Measurements from ENCODE around the gene DMC1.
"Not testable (repeated sequence)": the region's sequence is repeated elsewhere in the genome, so short reads cannot be mapped to it uniquely, and the experiment has no call there.

DMC1 gene

GRCh38 chr22:38569972-38570778 lies at the start of gene DMC1:
Gene DMC1, minus strand, starts transcription at chr22:38570183. Its CDS starts 1,927 bp downstream, at chr22:38568256.
- Histone ChIP-seq H3K27ac (ENCODE audit: low read length) (peak within 1 kb of the TSS; percentile 3), H3K9me3 (ENCODE audit: control insufficient read depth in 1 of 2, low read length in 2 of 2) (no peaks in the 10 kb centered on the region), H3K36me3 (ENCODE audit: control insufficient read depth in 1 of 2, insufficient read depth in 2 of 2, low read length in 2 of 2) (no peaks in the 10 kb centered on the region), H3K4me3 (ENCODE audit: low read depth in 1 of 2, low read length in 2 of 2) (peak within 1 kb of the TSS; percentile 65 to 67), H3K4me1 (ENCODE audit: control insufficient read depth in 1 of 2, insufficient read depth in 2 of 2, low read length in 2 of 2) (peaks cover 0 to 7% of the 10 kb centered on the region in 2 donors), H3K27me3 (ENCODE audit: low read depth, low read length) (peaks cover 4% of the 10 kb centered on the region)

DNA sequence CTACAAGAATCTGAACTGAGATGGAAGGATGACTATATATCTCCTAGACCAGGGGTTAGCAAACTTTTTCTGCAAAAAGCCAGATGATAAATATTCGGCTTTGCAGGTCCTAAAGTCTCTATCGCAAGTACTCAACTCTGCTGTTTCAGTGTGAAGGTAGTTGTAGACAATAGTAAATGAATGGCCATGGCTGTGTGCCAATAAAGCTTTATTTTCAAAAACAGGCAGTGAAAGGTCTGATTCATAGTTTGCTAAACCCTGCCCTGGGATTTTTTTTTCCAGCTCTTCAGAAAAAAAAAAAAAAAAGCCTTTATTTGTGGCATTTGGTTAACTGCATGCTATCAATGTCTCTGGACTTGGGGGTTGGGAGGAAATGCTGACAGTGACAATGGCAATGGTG lies 48.7 kb upstream of the DMC1 start:
- Histone ChIP-seq H3K9me3 (ENCODE audit: control insufficient read depth in 1 of 2, low read length in 2 of 2) (peaks cover 0 to 5% of the 10 kb centered on the region in 2 donors), H3K27ac (ENCODE audit: low read length) (no peak overlapping the region), H3K4me1 (ENCODE audit: control insufficient read depth in 1 of 2, insufficient read depth in 2 of 2, low read length in 2 of 2) (no peaks in the 10 kb centered on the region), H3K27me3 (ENCODE audit: low read depth, low read length) (no peaks in the 10 kb centered on the region), H3K4me3 (ENCODE audit: low read depth in 1 of 2, low read length in 2 of 2) (no peak overlapping the region), H3K36me3 (ENCODE audit: control insufficient read depth in 1 of 2, insufficient read depth in 2 of 2, low read length in 2 of 2) (peaks cover 0 to 4% of the 10 kb centered on the region in 2 donors)

DNA sequence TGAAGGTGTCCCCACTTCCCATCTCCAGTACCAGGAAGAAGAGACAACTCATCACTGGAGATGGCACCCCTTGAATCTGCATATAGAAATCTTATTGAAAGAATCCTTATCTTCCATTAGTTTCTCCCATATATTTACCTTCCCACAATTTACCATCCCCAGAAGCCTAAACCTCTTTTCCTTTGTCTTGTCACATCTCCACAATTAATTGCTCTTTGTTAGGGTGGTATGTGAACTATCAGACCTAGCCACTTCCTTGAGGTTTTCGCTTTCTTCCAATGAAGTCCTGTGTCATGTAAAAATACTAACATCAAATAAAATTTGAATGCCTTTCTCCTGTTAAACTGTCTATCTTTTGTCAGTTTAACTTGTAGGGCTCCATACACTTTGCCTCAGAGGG lies 48.3 kb upstream of the DMC1 start:
- no peaks in the 10 kb centered on the region for H3K4me1 ChIP-seq (ENCODE audit: control insufficient read depth in 1 of 2, insufficient read depth in 2 of 2, low read length in 2 of 2)
- H3K27me3 ChIP-seq (ENCODE audit: low read depth, low read length): no peaks in the 10 kb centered on the region
- H3K36me3 ChIP-seq (ENCODE audit: control insufficient read depth in 1 of 2, insufficient read depth in 2 of 2, low read length in 2 of 2): peaks cover 0 to 4% of the 10 kb centered on the region in 2 donors
- peaks cover 0 to 5% of the 10 kb centered on the region in 2 donors for H3K9me3 ChIP-seq (ENCODE audit: control insufficient read depth in 1 of 2, low read length in 2 of 2)
- H3K4me3 ChIP-seq (ENCODE audit: low read depth in 1 of 2, low read length in 2 of 2): no peak overlapping the region
- H3K27ac ChIP-seq (ENCODE audit: low read length): no peak overlapping the region

DNA sequence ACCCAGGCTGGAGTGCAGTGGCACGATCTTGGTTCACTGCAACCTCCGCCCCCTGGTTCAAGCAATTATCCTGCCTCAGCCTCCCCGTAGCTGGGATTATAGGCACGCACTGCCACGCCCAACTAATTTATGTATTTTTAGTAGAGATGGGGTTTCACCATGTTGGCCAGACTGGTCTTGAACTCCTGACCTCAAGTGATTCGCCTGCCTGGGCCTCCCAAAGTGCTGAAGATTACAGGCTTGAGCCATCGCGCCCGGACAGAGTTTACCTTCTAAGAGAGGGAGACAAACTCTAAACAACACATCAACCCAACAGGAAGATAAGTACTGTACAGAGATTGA lies 45.1 kb upstream of the DMC1 start:
- not testable (repeated sequence) for H3K9me3 ChIP-seq (ENCODE audit: control insufficient read depth in 1 of 2, low read length in 2 of 2); H3K36me3 ChIP-seq (ENCODE audit: control insufficient read depth in 1 of 2, insufficient read depth in 2 of 2, low read length in 2 of 2); H3K4me1 ChIP-seq (ENCODE audit: control insufficient read depth in 1 of 2, insufficient read depth in 2 of 2, low read length in 2 of 2); H3K27me3 ChIP-seq (ENCODE audit: low read depth, low read length); H3K4me3 ChIP-seq (ENCODE audit: low read depth in 1 of 2, low read length in 2 of 2)
- peak overlapping the region; percentile 23 for H3K27ac ChIP-seq (ENCODE audit: low read length)

DNA sequence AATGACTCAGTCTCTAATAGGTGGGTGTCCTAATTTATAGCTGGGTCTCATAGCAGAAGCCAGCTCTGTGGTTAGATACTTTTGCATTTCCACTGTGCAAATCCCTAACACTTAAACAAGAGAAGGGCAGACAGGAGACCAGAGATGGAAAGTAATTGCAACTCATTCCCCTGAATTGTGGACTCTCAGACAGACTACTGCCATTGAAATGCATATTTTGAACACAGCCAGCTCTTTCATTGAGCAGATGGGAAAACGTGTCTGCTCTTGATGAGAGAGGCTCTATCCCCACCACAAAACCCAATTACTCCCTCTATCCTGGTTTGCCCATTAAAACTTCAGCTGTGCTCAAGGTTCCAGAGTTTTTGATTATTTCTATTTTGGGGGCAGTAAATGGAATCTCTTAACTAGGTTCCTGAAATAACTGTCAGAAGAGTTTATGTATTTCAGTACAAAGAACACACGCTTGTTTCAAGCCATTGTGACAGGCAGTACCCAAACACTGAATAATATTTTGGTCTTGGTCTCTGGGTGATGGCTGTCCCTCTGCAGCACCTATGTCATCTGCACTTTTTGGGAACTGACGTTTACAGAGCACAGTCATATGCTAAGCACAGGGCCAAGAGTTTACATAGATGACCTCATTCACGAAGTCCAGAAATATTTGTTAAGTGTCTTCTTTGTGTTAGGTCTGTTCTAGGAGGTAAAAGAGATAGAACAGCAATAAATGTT lies 44.5 kb upstream of the DMC1 start:
- Histone ChIP-seq H3K9me3 (ENCODE audit: control insufficient read depth in 1 of 2, low read length in 2 of 2) (peaks cover 0 to 5% of the 10 kb centered on the region in 2 donors), H3K36me3 (ENCODE audit: control insufficient read depth in 1 of 2, insufficient read depth in 2 of 2, low read length in 2 of 2) (peaks cover 0 to 4% of the 10 kb centered on the region in 2 donors), H3K4me3 (ENCODE audit: low read depth in 1 of 2, low read length in 2 of 2) (no peak overlapping the region), H3K27me3 (ENCODE audit: low read depth, low read length) (no peaks in the 10 kb centered on the region), H3K4me1 (ENCODE audit: control insufficient read depth in 1 of 2, insufficient read depth in 2 of 2, low read length in 2 of 2) (no peaks in the 10 kb centered on the region), H3K27ac (ENCODE audit: low read length) (peak overlapping the region; percentile 33)

DNA sequence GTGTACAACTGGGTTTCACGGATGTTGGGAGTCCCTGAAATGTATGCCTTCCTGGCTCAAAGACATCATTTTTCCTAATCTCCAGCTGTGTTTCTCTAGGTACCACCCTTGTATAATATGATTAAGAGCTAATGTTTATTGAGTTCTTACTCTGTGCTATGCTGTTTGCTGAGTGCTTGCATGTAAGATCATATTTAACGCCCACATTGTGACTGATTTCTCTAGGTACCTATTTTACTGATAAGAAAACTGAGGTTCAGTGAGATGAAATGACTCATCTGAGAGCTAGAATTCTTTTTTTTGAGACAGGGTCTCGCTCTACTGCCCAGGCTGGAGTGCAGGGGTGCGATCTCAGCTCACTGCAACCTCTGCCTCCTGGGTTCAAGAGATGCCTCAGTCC lies 43.6 kb upstream of the DMC1 start:
- Histone ChIP-seq H3K9me3 (ENCODE audit: control insufficient read depth in 1 of 2, low read length in 2 of 2) (peaks cover 0 to 4% of the 10 kb centered on the region in 2 donors), H3K27me3 (ENCODE audit: low read depth, low read length) (no peaks in the 10 kb centered on the region), H3K4me1 (ENCODE audit: control insufficient read depth in 1 of 2, insufficient read depth in 2 of 2, low read length in 2 of 2) (no peaks in the 10 kb centered on the region), H3K36me3 (ENCODE audit: control insufficient read depth in 1 of 2, insufficient read depth in 2 of 2, low read length in 2 of 2) (peaks cover 0 to 4% of the 10 kb centered on the region in 2 donors), H3K27ac (ENCODE audit: low read length) (no peak overlapping the region), H3K4me3 (ENCODE audit: low read depth in 1 of 2, low read length in 2 of 2) (no peak overlapping the region)

DNA sequence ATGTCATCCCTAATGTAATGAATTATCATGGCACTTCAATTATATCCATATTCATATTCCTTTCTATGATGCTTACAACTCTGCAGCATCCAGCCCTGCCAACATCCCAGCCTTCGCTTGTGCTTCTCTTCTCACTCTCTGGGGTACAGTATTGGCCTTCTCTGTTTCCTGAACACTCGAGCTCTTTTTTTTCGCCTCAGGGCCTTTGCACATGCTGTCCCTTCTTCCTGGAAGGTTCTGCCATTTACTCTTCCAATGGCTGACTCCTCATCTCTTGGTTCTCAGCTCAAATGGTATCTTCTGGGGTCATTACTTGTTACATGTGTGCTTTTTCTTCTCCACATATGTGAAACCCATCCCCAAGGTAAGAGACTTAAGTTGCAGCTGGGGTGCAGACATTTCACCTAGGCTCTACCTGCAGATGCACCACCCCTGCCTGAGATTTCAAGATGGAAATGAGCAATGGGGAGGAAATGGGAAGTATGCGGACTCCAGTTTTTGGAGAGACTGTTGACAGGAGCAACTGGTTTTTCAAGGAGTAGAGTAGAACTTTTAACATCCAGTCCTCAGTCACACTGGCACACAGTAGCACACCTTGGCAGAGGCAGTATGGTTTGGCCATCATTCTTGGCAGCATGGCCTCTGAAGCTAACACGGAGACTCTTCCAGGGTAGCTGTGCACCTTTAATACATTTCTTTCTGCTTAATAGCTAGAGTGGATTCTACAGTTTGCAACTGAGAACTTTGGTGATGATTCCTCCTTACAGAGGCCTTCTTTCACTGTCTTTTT lies 42.4 kb upstream of the DMC1 start:
- Histone ChIP-seq H3K9me3 (ENCODE audit: control insufficient read depth in 1 of 2, low read length in 2 of 2) (no peaks in the 10 kb centered on the region), H3K36me3 (ENCODE audit: control insufficient read depth in 1 of 2, insufficient read depth in 2 of 2, low read length in 2 of 2) (no peaks in the 10 kb centered on the region), H3K4me1 (ENCODE audit: control insufficient read depth in 1 of 2, insufficient read depth in 2 of 2, low read length in 2 of 2) (no peaks in the 10 kb centered on the region), H3K27ac (ENCODE audit: low read length) (no peak overlapping the region), H3K27me3 (ENCODE audit: low read depth, low read length) (no peaks in the 10 kb centered on the region), H3K4me3 (ENCODE audit: low read depth in 1 of 2, low read length in 2 of 2) (no peak overlapping the region)

DNA sequence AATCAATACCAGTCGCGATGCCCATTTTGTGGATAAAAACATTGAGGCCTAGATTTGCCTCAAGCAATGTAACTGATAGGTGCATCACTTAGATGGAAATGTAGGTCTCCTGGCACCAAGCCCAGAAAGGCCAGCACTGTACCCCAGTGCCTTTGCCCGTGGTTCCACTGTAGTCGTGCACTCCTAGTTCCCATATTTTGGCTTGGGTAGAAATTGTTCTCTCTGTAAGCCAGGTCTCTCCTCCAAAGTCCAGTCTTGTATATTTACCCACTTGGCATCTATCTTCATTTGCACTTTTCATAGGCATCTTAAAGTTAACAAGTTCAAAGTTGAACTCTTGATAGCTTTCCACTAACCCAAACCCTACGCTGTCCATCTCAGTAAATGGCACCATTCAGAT lies 41.6 kb upstream of the DMC1 start:
- Histone ChIP-seq H3K36me3 (ENCODE audit: control insufficient read depth in 1 of 2, insufficient read depth in 2 of 2, low read length in 2 of 2) (no peaks in the 10 kb centered on the region), H3K27me3 (ENCODE audit: low read depth, low read length) (no peaks in the 10 kb centered on the region), H3K4me3 (ENCODE audit: low read depth in 1 of 2, low read length in 2 of 2) (no peak overlapping the region), H3K4me1 (ENCODE audit: control insufficient read depth in 1 of 2, insufficient read depth in 2 of 2, low read length in 2 of 2) (no peaks in the 10 kb centered on the region), H3K9me3 (ENCODE audit: control insufficient read depth in 1 of 2, low read length in 2 of 2) (no peaks in the 10 kb centered on the region), H3K27ac (ENCODE audit: low read length) (no peak overlapping the region)

DNA sequence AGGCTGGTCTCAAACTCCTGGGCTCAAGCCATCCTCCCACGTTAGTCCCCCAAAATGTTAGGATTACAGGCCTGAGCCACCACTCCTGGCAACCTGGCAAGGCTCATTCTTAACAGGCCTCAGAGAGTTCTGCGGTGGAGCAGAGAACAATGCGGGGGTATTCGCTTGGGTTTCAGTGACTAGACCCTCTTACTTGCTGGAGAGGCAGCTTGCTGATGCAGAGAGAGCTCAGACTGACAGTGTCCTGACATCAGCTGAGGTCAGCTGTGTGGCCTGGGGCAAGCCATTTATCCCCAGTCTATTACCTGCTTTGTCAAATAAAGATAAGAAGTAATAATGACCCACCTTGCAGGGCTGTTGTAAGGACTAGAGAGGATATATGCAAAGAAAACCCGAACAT lies 40.3 kb upstream of the DMC1 start:
- Histone ChIP-seq H3K9me3 (ENCODE audit: control insufficient read depth in 1 of 2, low read length in 2 of 2) (no peaks in the 10 kb centered on the region), H3K4me3 (ENCODE audit: low read depth in 1 of 2, low read length in 2 of 2) (no peak overlapping the region), H3K36me3 (ENCODE audit: control insufficient read depth in 1 of 2, insufficient read depth in 2 of 2, low read length in 2 of 2) (no peaks in the 10 kb centered on the region), H3K27ac (ENCODE audit: low read length) (no peak overlapping the region), H3K27me3 (ENCODE audit: low read depth, low read length) (no peaks in the 10 kb centered on the region), H3K4me1 (ENCODE audit: control insufficient read depth in 1 of 2, insufficient read depth in 2 of 2, low read length in 2 of 2) (no peaks in the 10 kb centered on the region)

DNA sequence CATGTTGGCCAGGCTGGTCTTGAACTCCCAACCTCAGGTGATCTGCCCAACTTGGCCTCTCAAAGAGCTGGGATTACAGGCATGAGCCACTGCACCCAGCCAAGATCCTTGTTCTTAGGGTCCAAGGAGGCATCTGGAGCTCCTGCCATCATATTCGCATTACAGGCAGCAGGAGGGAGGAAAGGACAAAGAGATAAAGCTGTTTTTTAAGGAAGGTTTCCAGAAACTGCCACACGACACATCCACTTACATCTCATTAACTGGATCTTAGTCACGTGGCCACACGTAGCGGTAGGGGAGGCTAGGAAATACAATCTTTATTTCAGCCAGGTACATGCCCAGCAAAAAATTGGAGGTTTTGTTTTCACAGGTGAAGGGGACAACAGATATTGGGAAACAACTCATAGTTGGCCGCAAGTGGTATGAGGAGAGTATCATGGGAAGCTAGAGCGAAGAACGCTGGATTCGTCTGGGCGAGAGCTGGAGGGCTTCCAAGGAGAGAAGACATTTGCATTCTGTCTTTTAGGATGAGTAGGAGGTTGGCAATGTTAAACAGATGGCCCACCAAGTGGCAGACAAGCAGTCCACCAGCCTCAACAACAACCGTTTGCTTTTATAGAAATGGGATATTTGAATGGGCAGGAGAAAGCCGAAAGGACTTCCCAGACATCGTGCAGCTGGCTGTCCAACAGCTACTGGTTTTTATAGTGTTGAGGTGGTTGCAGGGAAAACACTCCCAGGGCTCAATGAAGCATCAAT lies 39.2 kb upstream of the DMC1 start:
- H3K9me3 ChIP-seq (ENCODE audit: control insufficient read depth in 1 of 2, low read length in 2 of 2): no peaks in the 10 kb centered on the region
- H3K4me3 ChIP-seq (ENCODE audit: low read depth in 1 of 2, low read length in 2 of 2): no peak overlapping the region
- no peak overlapping the region for H3K27ac ChIP-seq (ENCODE audit: low read length)
- H3K36me3 ChIP-seq (ENCODE audit: control insufficient read depth in 1 of 2, insufficient read depth in 2 of 2, low read length in 2 of 2): no peaks in the 10 kb centered on the region
- no peaks in the 10 kb centered on the region for H3K4me1 ChIP-seq (ENCODE audit: control insufficient read depth in 1 of 2, insufficient read depth in 2 of 2, low read length in 2 of 2)
- H3K27me3 ChIP-seq (ENCODE audit: low read depth, low read length): no peaks in the 10 kb centered on the region

- no peaks in the 10 kb centered on the region for H3K4me1 ChIP-seq (ENCODE audit: control insufficient read depth in 1 of 2, insufficient read depth in 2 of 2, low read length in 2 of 2)
- H3K9me3 ChIP-seq (ENCODE audit: control insufficient read depth in 1 of 2, low read length in 2 of 2): no peaks in the 10 kb centered on the region
- H3K27me3 ChIP-seq (ENCODE audit: low read depth, low read length): no peaks in the 10 kb centered on the region
- no peak overlapping the region for H3K27ac ChIP-seq (ENCODE audit: low read length)
- H3K4me3 ChIP-seq (ENCODE audit: low read depth in 1 of 2, low read length in 2 of 2): no peak overlapping the region
- no peaks in the 10 kb centered on the region for H3K36me3 ChIP-seq (ENCODE audit: control insufficient read depth in 1 of 2, insufficient read depth in 2 of 2, low read length in 2 of 2)
These were observed 37.7 kb upstream of the DMC1 start for GRCh38 chr22:38607680-38608079.

All from muscle layer of duodenum (tissue), 2 donors.